GM23338 (cell line): ENCODE results near the gene CRYBG1. TPM values are rescaled to one million over a fixed set of nuclear protein-coding genes. Genes with fewer than 3 reads are reported as not detected.

Experiments used
- ATAC-seq: fragments of 200-7000 bp; cut with Tn5 transposase; 3 replicates; pipeline ENCODE4 v1.9.1; 2020
- DNase-seq: peaks from one replicate; pipeline ENCODE4 v3.0.0-alpha.2; 2015; ENCODE audit warnings: low spot score
- H2AFZ ChIP-seq: fragments of 200-600 bp; sonication (generic); 2 replicates; pipeline ENCODE4 v1.8.0; 2016; ENCODE audit warnings: antibody characterized with exemption, mild to moderate bottlenecking, moderate library complexity
- H3F3A ChIP-seq: fragments of 200-600 bp; sonication (generic); replicated peaks from 2 replicates; pipeline ENCODE4 v1.8.0; 2017; ENCODE audit warnings: antibody characterized with exemption, mixed run types, low read depth
- H3K27ac ChIP-seq: fragments of 200-600 bp; sonication (generic); 2 replicates; pipeline ENCODE4 v1.6.1; 2016; ENCODE audit warnings: low read depth
- H3K27me3 ChIP-seq: fragments of 200-600 bp; sonication (generic); 2 replicates; pipeline ENCODE4 v1.8.0; 2016; ENCODE audit warnings: mild to moderate bottlenecking, mixed run types, moderate library complexity; ENCODE audit not compliant: insufficient read depth
- H3K36me3 ChIP-seq: fragments of 200-600 bp; sonication (generic); 2 replicates; pipeline ENCODE4 v1.8.0; 2016; ENCODE audit warnings: mild to moderate bottlenecking; ENCODE audit not compliant: insufficient read depth
- H3K4me1 ChIP-seq: fragments of 200-600 bp; sonication (generic); 2 replicates; pipeline ENCODE4 v1.8.0; 2016; ENCODE audit warnings: mild to moderate bottlenecking, moderate library complexity; ENCODE audit not compliant: insufficient read depth
- H3K4me2 ChIP-seq: fragments of 200-600 bp; sonication (generic); 2 replicates; pipeline ENCODE4 v1.7.1; 2017; ENCODE audit warnings: mixed run types
- H3K4me3 ChIP-seq: fragments of 200-600 bp; sonication (generic); 2 replicates; pipeline ENCODE4 v1.6.1; 2016; ENCODE audit warnings: mixed run types
- H3K79me2 ChIP-seq: fragments of 200-600 bp; sonication (generic); replicated peaks from 2 replicates; pipeline ENCODE4 v1.8.0; 2017; ENCODE audit warnings: mild to moderate bottlenecking; ENCODE audit not compliant: insufficient read depth
- H3K9me2 ChIP-seq: fragments of 200-600 bp; sonication (generic); 2 replicates; pipeline ENCODE4 v1.8.0; 2017; ENCODE audit not compliant: insufficient read depth
- H4K20me1 ChIP-seq: fragments of 200-600 bp; sonication (generic); replicated peaks from 2 replicates; pipeline ENCODE4 v1.8.0; 2017; ENCODE audit warnings: mild to moderate bottlenecking; ENCODE audit not compliant: insufficient read depth
- H3K27ac Mint-ChIP-seq: 2 replicates; pipeline ENCODE4 v1.8.0; 2020; ENCODE audit warnings: inconsistent platforms, mild to moderate bottlenecking, moderate library complexity, mixed read lengths
- H3K27me3 Mint-ChIP-seq: 3 replicates; pipeline ENCODE4 v1.8.0; 2022; ENCODE audit warnings: low read depth, mild to moderate bottlenecking, moderate library complexity, mixed read lengths, inconsistent platforms; ENCODE audit not compliant: insufficient read depth, poor library complexity
- H3K36me3 Mint-ChIP-seq: 3 replicates; pipeline ENCODE4 v1.8.0; 2021; ENCODE audit warnings: low read depth, mild to moderate bottlenecking, inconsistent platforms, moderate library complexity, mixed read lengths
- H3K4me1 Mint-ChIP-seq: 3 replicates; pipeline ENCODE4 v1.8.0; 2020; ENCODE audit warnings: mild to moderate bottlenecking, inconsistent platforms, mixed read lengths
- H3K4me3 Mint-ChIP-seq: 3 replicates; pipeline ENCODE4 v1.8.0; 2021; ENCODE audit warnings: moderate library complexity, mild to moderate bottlenecking, inconsistent platforms, mixed read lengths
- H3K9me3 Mint-ChIP-seq: 3 replicates; pipeline ENCODE4 v1.8.0; 2020; ENCODE audit warnings: moderate library complexity, mild to moderate bottlenecking, inconsistent platforms, mixed read lengths
- CREB1 ChIP-seq: fragments of 250-450 bp; sonication (Bioruptor Pico); IDR thresholded peaks from 2 replicates; pipeline ENCODE4 v1.5.0; 2020; ENCODE audit warnings: low read depth, mild to moderate bottlenecking, moderate library complexity
- CTCF ChIP-seq, 2 experiments: fragments of 200-600 bp in 1 of 2; sonication (generic) in 1 of 2; conservative IDR thresholded peaks; 2 replicates each; pipeline versions ENCODE4 v1.5.1 to v1.6.1; 2016 to 2017; ENCODE audit warnings: antibody characterized with exemption in 2 of 2, low read depth in 2 of 2, mild to moderate bottlenecking in 2 of 2, moderate library complexity in 1 of 2
- ETS1 ChIP-seq: IDR thresholded peaks from 2 replicates; pipeline ENCODE4 v1.6.1; 2016; ENCODE audit warnings: antibody characterized with exemption
- EZH2 ChIP-seq: fragments of 200-600 bp; sonication (generic); IDR thresholded peaks from one replicate; pipeline ENCODE4 v1.8.0; 2017; ENCODE audit warnings: antibody characterized with exemption, mild to moderate bottlenecking, low read depth; ENCODE audit not compliant: unreplicated experiment
- EZH2phosphoT487 ChIP-seq: fragments of 200-600 bp; sonication (generic); IDR thresholded peaks from one replicate; pipeline ENCODE4 v1.8.1; 2018; ENCODE audit warnings: antibody characterized with exemption; ENCODE audit not compliant: unreplicated experiment
- JUNB ChIP-seq: IDR thresholded peaks from one replicate; pipeline ENCODE4 v1.6.1; 2016; ENCODE audit warnings: antibody characterized with exemption; ENCODE audit not compliant: unreplicated experiment
- NANOG ChIP-seq: IDR thresholded peaks from 2 replicates; pipeline ENCODE4 v1.6.1; 2016; ENCODE audit warnings: antibody characterized with exemption, borderline replicate concordance
- POLR2AphosphoS5 ChIP-seq: IDR thresholded peaks from 2 replicates; pipeline ENCODE4 v1.6.1; 2016; ENCODE audit warnings: antibody characterized with exemption, low read depth
- REST ChIP-seq: IDR thresholded peaks from one replicate; pipeline ENCODE4 v1.6.1; 2018; ENCODE audit warnings: antibody characterized with exemption; ENCODE audit not compliant: unreplicated experiment
- STAT1 ChIP-seq: IDR thresholded peaks from one replicate; pipeline ENCODE4 v1.6.1; 2016; ENCODE audit warnings: antibody characterized with exemption; ENCODE audit not compliant: unreplicated experiment
- ZNF114 ChIP-seq: fragments of 250-450 bp; sonication (Bioruptor Pico); IDR thresholded peaks from 2 replicates; pipeline ENCODE4 v1.5.0; 2020; ENCODE audit warnings: mild to moderate bottlenecking, moderate library complexity
- ZNF331 ChIP-seq: fragments of 250-450 bp; sonication (Bioruptor Pico); IDR thresholded peaks from 2 replicates; pipeline ENCODE4 v1.5.0; 2020; ENCODE audit warnings: low read depth, mild to moderate bottlenecking, moderate library complexity
- ZNF462 ChIP-seq: fragments of 250-450 bp; sonication (Bioruptor Pico); IDR thresholded peaks from 2 replicates; pipeline ENCODE4 v1.5.0; 2020; ENCODE audit warnings: mild to moderate bottlenecking, moderate library complexity
- polyA plus RNA-seq: library from polyadenylated mRNA; unstranded; fragments of >200 nt; fragmentation: Nextera tagmentation; extraction: Ambion mirVana; gene quantifications from 2 replicates; pipeline ENCODE4 v1.2.1, GENCODE V29; 2016
- total RNA-seq: library from RNA; depleted of rRNA; stranded (reverse); fragments of >200 nt; shearing (Covaris generic); gene quantifications from 2 replicates; pipeline ENCODE4 v1.2.3, GENCODE V29; 2014

The CRYBG1 gene
- total and polyA plus RNA-seq, 2 experiments from 2014 or later: 3.7 to 17.2 TPM

GRCh38 chr6:106381881-106382280 is 21.4 kb downstream of the CRYBG1 start:
- no peak for TF ChIP-seq EZH2
- TF ChIP-seq CREB1 (CRISPR knock-in tag): no peak
- TF ChIP-seq ZNF331 (CRISPR knock-in tag): no peak
- no peak for TF ChIP-seq STAT1
- TF ChIP-seq ZNF114 (CRISPR knock-in tag): no peak
- TF ChIP-seq REST: no peak
- no peak for TF ChIP-seq EZH2phosphoT487
- TF ChIP-seq POLR2AphosphoS5: no peak
- no peak for TF ChIP-seq CTCF (conservative IDR thresholded peaks at IDR 0.05; ENCODE audit: low read depth in 2 of 2)
- no peak for TF ChIP-seq ZNF462
- TF ChIP-seq ETS1: no peak
- no peak for TF ChIP-seq JUNB
- TF ChIP-seq NANOG: no peak
- no peaks in the 10 kb centered on the region for H3K79me2 ChIP-seq
- H3K27me3 Mint-ChIP-seq: no peaks in the 10 kb centered on the region
- no peak overlapping the region for H3K27ac ChIP-seq
- no peaks in the 10 kb centered on the region for H3F3A ChIP-seq
- H3K27ac Mint-ChIP-seq: no peak overlapping the region
- no peaks in the 10 kb centered on the region for H3K36me3 ChIP-seq
- peak; percentile 17 for DNase-seq
- H3K4me2 ChIP-seq: no peak overlapping the region
- no peaks in the 10 kb centered on the region; the same call in 2 of the 3 replicates for H3K9me3 Mint-ChIP-seq
- H3K36me3 Mint-ChIP-seq: 0 out of 3 replicates have a peak, but pooled peaks cover 3% of the 10 kb centered on the region
- no peak overlapping the region for H3K4me3 ChIP-seq
- H3K9me2 ChIP-seq: no peaks in the 10 kb centered on the region
- H3K4me1 ChIP-seq: no peaks in the 10 kb centered on the region
- H3K4me3 Mint-ChIP-seq: no peak overlapping the region
- no peaks in the 10 kb centered on the region for H3K27me3 ChIP-seq
- no peaks in the 10 kb centered on the region for H4K20me1 ChIP-seq
- no peaks in the 10 kb centered on the region for H3K4me1 Mint-ChIP-seq
- no peak overlapping the region for H2AFZ ChIP-seq
- no peak for ATAC-seq
